IPS-NIHi7 (cell line): ENCODE results near the gene DCAF7.

Experiments
- DNase-seq: peaks from one replicate; pipeline ENCODE4 v3.0.0; 2012; ENCODE audit warnings: mixed read lengths; ENCODE audit errors: extremely low spot score

The DCAF7 gene, protein sequence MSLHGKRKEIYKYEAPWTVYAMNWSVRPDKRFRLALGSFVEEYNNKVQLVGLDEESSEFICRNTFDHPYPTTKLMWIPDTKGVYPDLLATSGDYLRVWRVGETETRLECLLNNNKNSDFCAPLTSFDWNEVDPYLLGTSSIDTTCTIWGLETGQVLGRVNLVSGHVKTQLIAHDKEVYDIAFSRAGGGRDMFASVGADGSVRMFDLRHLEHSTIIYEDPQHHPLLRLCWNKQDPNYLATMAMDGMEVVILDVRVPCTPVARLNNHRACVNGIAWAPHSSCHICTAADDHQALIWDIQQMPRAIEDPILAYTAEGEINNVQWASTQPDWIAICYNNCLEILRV

DNA sequence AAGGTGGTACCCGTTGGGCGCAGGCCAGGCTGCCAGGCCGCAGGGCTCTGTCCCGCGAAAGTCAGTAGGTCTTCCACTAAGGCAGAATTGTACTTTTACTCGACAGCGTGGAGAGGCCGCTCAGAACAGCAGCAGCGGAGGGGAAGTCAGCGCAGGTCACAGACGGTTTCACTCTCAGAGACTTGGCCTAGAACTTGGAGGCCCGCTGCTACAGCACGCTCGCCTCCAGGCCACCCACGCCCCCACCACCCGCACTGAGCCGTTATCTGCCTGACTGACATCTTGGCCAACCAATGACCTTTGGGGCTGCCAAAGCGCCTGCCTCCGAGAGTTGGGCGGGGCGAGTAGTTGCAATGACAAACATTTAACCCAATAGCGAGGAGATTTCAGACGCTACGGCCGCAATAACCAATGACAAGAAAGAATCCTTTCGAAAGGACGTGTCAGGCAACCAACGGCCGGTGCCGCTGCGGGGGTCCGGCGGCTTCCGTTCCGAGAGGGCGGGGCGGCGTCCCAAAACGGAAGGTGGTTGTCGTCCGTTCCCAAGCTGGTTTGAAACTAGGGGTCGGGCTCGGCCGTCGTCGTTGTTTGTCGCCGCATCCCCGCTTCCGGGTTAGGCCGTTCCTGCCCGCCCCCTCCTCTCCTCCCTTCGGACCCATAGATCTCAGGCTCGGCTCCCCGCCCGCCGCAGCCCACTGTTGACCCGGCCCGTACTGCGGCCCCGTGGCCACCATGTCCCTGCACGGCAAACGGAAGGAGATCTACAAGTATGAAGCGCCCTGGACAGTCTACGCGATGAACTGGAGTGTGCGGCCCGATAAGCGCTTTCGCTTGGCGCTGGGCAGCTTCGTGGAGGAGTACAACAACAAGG lies at the start of gene DCAF7:
DCAF7 (plus strand) TSS at position 532 of the 871 bp plus-strand sequence; CDS start at position 733, 201 bp downstream.
- peak; percentile 99 for DNase-seq

DNA sequence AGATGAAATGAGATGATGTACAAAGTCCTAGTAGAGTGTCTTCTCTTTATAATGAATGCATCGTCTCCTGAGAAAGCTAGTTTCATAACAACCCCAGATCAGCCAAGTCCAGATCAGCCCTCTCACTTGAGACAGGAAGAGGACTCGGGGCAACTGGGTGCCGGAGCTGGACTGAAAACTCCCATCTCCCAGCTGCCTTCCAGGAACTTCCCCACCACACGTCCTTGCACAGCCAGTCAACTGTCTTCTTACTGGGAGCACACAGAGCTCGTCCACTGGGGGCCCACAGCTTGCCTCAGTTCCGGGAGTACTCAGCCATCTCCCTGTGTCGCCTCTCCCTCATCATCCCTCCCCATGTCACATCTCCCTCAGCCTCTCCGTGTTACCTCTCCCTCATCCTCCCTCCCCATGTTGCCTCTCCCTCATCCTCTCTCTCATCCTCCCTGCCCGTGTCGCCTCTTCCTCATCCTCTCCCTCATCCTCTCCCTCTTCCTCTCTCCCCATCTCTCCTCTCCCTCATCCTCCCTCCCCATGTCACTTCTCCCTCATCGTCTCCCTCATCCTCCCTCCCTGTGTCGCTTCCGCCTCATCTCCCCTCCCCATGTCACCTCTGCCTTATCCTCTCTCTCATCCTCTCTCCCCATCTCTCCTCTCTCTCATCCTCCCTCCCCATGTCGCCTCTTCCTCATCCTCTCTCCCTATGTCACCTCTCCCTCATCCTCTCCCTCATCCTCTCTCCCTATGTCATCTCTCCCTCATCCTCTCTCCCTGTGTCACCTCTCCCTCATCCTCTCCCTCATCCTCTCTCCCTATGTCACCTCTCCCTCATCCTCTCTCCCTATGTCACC lies 49.5 kb upstream of the DCAF7 start:
- no peak for DNase-seq

DNA sequence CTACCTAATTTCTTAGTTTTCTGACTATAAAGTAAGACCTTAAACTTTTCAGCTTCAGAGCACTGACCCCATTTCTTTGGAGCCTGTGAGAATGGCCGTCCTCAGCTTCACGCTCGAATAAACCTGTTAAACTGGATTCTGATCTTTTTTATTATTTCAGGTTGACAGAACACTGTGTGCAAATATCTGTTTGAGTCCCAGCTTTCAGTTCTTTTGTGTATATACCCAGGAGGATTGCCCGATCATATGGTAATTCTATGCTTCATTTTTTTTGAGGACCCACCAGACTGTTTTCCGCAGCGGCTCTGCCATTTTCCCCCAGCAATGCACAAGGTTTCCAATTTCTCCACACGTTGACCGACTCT lies 47.0 kb upstream of the DCAF7 start:
- no peak for DNase-seq

DNA sequence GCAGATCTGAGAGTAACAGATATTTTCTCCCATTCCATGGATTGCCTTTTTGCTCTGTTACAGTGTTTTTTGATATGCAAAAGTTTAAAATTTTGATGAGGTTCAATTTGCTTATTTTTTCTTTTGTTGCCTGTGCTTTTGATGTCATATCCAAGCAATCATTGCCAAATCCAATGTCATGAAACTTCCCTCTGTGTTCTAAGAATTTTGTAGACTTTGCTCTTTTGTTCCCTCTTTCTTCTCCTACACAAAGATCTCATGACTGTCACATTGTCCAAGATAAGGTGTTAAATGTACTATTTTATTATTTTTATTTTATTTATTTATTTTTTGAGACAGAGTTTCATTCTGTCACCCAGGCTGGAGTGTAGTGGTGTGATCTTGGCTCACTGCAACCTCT lies 46.0 kb upstream of the DCAF7 start:
- no peak for DNase-seq

DNA sequence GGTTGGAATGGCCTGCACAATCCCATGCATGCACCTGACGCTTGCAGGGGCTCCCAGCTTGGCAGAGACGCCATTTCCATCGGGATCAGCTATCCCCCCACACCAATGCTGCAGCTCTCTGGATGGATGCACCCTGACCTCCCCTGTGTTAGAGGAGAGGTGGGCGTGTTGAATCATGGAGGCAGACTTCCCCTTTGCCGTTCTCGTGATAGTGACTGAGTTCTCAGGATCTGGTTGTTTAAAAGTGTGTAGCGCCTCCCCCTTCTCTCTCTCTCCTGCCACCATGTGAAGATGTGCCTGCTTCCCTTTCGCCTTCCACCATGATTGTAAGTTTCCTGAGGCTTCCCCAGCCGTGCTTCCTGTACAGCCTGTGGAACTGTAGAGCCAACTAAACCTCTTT lies 44.9 kb upstream of the DCAF7 start:
- DNase-seq: no peak

DNA sequence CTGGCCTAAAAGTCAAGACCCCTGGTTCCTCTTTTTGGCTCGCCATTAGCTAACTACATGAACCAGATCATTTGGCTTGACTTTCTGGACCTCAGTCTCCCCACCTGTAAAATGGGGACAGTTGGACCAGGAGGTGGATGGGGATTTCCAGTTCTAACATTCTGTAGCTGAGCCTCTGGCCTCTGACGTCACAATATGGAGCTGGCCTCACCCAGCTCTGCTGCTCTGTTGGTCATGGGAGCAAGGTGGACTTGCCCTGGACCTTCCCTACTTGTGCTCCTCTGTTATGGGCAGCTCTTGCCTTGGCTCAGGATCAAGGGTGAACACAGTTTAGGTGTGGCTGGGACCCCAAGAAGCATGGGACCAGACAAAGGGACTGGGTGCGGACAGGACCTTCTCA lies 43.6 kb upstream of the DCAF7 start:
- no peak for DNase-seq

DNA sequence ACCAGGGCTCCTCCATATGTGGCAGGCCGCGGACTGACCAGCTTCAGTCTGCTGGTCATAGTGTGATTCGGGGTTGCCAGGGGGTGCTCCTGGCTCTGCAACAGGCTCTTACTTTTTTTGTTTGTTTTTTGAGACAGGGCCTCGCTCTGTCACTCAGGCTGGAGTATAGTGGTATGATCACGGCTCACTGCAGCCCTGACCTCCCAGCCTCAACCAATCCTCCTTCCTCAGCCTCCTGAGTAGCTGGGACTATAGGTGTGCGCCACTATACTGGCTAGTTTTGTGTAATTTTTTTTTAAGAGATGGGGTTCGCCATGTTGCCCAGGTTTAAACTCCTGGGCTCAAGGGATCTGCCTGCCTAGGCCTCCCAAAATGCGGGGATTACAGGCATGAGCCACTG lies 38.9 kb upstream of the DCAF7 start:
- no peak for DNase-seq

DNA sequence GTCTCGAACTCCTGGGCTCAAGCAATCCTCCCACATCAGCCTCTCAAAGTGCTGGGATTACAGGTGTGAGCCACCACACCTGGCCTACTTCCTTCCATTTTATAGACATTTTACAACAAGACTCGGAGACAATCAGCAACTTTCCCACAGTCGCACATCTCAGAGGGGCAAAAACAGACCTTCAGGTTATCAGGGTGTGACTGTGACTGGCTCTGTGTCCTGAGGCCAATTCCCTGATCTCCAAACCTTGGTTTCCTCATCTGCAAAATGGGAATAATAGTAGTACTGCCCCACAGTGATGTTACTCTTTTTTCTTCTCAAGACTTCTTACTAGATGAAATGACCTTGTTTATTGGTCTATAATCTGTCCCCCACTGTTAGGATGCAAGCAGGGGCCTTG lies 37.9 kb upstream of the DCAF7 start:
- DNase-seq: no peak

DNA sequence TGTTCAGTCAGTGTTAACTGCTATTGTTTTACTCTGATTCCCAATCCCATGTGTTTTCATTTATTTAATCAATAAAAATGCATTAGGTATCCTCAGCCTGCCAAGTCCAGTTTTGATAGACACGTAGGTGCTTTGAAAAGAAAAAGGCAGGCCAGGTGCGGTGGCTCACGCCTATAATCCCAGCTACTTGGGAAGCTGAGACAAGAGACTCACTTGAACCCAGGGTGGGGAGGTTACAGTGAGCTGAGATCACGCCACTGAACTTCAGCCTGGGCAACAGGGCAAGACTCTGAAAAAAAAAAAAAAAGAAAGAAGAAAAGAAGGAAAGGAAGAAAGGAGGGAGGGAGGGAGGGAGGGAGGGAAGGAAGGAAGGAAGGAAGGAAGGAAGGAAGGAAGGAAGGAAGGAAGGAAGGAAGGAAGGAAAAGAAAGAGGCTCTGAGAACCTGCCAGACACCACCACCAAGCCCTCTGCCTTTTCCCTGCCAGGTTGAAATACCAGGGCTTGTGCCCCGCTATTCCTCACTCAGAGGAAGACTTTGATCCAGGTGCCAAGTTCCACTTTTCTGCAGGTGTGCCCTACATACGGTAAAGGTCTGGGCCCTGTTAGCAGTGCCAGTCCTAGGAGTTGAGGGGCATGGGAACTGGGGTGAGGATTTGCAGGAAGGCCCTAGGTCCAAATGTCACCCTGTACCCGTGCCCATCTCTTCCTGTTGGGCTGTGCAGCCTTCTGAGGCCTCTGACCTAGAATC lies 37.2 kb upstream of the DCAF7 start:
- DNase-seq: no peak

DNA sequence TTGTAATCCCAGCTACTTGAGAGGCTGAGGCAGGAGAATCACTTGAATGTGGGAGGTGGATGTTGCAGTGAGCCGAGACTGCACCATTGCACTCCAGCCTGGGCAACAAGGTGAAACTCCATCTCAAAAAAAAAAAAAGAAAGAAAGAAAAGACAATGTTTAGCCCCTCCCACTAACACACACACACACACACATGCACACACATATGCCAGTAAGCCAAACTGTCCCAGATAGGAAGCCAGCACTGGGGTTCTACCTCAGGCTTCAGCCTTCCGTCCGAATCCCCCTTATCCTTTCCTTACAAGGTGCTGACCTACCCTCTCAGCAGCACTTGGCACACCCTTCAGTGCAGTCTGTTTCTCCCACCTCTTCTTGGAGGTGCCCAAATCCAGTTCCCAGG lies 35.8 kb upstream of the DCAF7 start:
- no peak for DNase-seq

DNA sequence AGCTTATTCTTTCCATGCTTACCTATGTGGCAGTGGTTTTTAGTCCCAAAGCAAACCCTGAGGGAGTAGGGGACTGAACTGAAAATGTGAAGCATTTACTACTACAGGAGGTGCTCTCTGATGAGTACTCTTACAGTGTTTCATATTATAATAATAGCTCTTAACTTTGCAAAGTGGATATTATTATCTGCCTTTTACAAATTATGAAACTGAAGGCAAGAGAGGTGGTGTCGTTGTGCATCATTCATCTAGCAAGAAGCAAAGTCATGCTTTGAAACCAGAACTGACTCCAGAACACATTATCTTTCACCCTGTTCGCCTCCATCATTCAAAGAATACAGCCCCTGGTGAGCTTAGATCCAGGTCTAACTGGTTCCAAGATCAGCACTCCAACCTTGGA lies 35.3 kb upstream of the DCAF7 start:
- no peak for DNase-seq

DNA sequence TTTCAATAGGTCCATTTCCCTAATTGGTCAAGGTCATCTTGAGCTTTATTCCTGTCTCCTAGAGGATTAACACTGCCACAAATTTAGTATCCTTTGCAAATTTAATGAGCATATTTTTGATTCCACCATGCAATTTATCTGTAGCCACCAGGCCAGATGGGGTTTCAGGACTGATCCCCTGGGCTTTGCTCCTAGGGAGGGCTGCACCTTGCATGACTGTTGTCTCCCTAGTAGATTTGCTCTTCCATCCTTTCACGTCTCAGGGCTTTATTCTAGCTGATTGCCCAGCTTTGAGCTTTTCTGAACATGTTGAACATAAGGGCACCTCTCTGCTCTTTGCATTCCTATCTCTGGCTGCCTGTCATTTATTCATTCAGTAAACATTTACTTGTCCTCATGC lies 34.9 kb upstream of the DCAF7 start:
- no peak for DNase-seq

DNA sequence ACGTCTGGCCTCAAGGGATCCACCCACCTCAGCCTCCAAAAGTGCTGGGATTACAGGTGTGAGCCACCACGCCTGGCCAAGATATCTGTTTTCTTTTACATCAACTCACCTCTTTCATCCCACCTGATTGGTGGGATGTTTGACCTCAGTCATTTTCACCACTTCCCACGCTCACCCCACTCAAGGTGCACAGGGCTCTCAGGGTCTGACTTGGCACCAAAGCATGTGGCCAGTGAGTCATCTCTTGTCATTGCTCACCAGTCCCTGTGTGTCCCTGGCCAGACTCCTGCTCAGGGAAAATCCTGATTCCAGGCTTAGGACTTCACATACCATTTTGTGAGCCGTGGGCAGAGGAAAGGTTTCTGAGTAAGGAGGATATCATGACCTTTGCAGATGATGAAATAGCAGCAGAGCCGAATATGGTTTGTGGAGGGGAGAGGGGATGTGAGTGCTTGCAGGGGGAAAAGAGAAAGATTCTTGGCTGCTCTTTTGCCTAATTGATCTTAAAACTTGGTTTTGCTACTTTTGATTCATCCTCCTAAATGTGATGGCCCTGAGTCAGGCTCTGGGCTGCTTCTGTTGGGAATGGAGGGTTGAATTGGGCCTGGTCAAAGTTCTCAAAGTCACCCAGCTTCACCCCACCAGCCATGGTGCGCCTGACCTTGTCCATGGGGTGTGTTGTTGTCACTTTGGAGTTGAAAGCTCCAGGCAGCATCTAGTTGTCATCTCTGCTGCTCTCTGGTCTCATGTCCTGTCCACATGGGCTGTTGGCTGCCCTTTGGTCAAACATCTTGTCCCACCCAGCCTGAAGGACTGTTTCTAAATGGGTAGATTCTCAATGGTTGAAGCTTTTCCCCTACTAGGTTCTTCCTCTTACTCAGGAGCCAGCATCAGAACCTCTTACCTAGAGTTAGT lies 33.1 kb upstream of the DCAF7 start:
- DNase-seq: no peak

DNA sequence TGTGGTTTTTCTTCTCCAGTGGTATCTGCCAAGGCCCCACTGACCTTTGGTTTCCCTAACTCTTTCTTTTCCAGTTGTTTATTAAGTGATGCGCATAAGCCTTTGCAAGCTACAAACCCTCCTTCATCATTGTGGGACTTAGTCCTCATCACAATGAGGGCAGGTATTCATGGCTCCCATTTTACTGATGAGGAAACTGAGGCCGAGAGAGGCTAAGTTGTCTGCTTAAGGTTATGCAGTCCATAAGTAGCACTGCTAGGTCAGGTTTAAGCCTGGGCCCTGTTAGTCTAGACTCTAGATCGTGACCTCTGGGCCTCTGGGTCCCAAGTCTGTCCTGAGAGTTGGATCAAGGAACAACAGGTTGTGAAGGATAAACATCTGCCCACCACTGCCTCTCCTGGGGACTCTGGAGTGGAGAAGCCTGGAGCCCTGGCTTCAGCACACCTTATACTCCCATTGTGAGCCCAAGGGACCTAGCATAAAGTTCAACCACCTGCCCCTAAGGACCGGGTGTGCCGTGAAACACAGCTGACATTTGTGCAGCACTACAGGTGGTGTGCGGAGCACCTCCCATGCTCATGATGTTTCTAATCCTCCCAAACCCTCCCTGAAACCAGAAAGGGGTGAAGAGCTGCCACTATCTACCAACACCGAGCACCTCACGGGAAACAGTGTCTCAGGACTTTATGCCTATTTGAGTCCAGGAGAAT lies 32.3 kb upstream of the DCAF7 start:
- no peak for DNase-seq

DNA sequence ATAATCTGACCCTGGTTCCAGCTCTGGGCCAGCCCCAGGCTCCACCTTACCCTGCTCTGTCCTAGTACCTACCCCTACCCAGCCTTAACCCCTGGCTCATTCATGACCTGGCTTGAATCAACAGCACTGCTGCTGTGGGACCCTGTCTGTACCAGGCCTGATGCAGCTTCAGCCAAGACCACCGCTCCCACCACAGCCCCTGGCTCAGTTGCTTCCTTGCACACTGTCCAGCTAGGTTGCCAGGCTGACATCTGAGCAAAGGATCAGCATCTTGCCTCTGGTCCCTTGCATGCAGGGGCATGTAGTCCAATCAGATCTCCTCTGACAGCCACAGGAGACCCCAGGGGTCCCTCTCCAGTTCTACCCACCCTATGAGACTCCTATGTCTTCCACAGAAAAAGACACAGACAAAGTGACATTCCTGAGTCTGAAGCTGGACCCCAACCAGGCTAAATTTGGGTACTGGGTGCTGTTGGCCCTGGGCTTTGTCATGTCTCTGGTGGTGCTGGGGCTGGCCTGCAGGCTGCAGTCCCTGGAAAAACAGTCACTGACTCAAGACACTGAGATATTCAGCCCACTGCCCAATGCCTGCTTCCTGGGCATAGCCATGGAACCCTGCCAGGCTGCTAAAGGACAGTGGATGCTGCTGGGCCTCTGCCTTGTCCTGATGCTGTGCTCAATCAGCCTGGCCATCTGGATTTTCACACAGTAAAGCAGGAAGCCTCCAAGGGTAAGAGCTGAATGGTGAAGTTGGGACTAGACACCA lies 31.0 kb upstream of the DCAF7 start:
- no peak for DNase-seq

DNA sequence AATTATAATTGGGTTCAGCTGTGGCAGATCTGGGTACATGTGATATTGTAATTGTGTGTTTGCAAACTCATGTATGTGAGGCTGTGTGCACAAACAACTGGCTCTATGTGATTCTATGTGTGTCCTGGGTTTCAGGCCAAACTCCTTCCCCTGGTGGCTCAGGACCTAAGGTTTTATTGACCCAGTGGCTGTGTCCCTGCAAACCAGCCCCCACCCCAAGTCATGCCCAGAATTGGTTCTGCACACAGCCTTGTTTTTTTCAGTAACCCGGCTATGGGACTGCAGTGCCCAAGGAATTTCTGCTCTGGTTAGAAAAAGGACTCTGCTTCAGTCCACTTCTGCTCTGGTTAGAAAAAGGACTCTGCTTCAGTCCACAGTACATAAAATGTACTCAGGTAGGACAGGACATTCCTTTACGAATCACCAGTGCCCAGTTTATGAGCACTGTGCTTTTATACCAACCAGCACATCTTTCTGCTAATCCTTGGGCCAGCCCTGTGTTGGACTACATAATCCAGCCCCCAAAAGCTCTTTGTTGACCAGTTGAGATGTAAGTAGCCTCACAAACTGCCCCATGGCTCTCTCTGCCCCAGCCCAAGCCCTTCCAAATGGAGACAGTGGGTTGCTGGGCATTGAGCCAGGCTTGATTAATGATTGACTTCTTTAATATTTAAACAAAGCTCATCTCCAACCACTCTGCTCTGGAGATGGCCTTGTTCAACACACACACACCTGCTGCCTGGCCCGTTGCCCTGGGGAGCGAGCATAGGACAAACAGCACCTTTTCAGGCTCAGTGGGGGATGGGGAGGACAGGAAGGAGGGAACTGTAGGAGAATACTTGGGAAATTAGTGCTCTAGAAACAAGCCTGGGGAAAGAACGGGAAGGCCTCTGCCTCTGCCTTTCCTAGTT lies 30.1 kb upstream of the DCAF7 start:
- DNase-seq: no peak

DNA sequence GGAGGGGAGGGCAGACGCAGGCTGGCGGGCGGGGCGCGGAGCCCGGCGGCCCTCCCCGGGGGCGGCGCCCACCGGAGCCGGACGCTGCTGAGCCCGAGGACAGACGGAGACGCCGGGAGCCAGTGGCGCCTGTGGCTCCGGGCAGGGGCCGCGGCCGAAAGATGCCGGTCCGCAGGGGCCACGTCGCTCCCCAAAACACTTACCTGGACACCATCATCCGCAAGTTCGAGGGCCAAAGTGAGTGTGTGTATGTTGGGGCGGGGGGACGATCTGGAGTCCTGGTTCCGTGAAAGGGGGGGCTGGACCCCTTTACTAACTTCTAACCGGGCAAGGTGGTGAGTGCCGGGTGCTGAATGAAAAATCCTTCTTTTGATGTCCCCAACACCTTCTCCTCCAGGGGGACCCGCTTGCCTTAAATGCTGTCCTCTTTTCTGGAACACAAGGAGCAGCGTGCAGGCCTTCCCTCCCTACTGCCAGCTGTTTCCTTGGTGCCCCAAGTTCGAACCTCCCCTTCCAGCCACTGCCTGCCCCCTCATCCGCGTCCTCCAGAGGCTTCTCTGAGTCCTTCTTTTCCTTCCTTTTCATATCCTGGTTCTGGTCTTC lies 26.9 kb upstream of the DCAF7 start, which contains the start of gene KCNH6:
KCNH6 (plus strand) TSS at position 106 of the 603 bp plus-strand sequence; CDS start at position 162, 56 bp downstream.
- DNase-seq: peak; percentile 57
